GM12878 (cell line): Measurements from ENCODE around the gene GLG1. TPM values are rescaled to one million over a fixed set of nuclear protein-coding genes. Genes with fewer than 3 reads are reported as not detected.

Experiments used
- ATAC-seq: fragments of 200-7000 bp; cut with Tn5 transposase; 3 replicates; pipeline ENCODE4 v1.9.1; 2020; ENCODE audit warnings: mild to moderate bottlenecking, moderate library complexity
- BruUV-seq: library from RNA; stranded (reverse); fragments of 400-500 nt; replicated peaks from 2 replicates; lab custom pipeline; 2021; lab: Mats Ljungman, UMichigan
- CTCF ChIA-PET: fragments of 300-600 bp; sonication (Branson Sonifier 250); formaldehyde crosslinking; extraction: SDS; loops from one replicate; lab custom pipeline; 2021; ENCODE audit warnings: inconsistent platforms; lab: Yijun Ruan, JAX
- POLR2A ChIA-PET: fragments of 350-600 bp; formaldehyde crosslinking; extraction: SDS; loops from one replicate; lab custom pipeline; 2021; ENCODE audit warnings: inconsistent platforms; lab: Charles Lee
- RAD21 ChIA-PET: fragments of 300-600 bp; sonication (Branson Sonifier 250); formaldehyde crosslinking; loops from one replicate; lab custom pipeline; 2023; ENCODE audit warnings: antibody characterized with exemption; ENCODE audit not compliant: unreplicated experiment; lab: Charles Lee
- SMC1A ChIA-PET: fragments of 300-600 bp; sonication (Branson Sonifier 250); formaldehyde crosslinking; loops from one replicate; lab custom pipeline; 2023; ENCODE audit not compliant: unreplicated experiment, uncharacterized antibody; lab: Charles Lee
- DNase-seq: peaks from one replicate; pipeline ENCODE4 v3.0.0-alpha.2; 2011; ENCODE audit warnings: low read depth, low spot score
- FAIRE-seq: peaks from 3 replicates; lab custom pipeline; 2011; peaks lifted over from hg19 to GRCh38; lab: Jason Lieb, UNC
- H2AFZ ChIP-seq: 2 replicates; pipeline ENCODE4 v1.6.0; 2011; ENCODE audit warnings: low read depth, low read length, control low read depth; ENCODE audit not compliant: control insufficient read depth
- H3K27ac ChIP-seq: 2 replicates; pipeline ENCODE4 v1.5.1; 2011; ENCODE audit warnings: control low read depth; ENCODE audit not compliant: control insufficient read depth, insufficient read depth
- H3K27me3 ChIP-seq, 2 experiments: replicated peaks in 1 of 2; 2 replicates each; pipeline versions ENCODE4 v1.6.0 to v1.6.1; 2011; ENCODE audit warnings: low read length in 1 of 2; ENCODE audit not compliant: control insufficient read depth in 2 of 2, insufficient read depth in 2 of 2
- H3K36me3 ChIP-seq, 2 experiments: 2 replicates each; pipeline ENCODE4 v1.5.1; 2011; ENCODE audit warnings: low read length in 1 of 2; ENCODE audit not compliant: control insufficient read depth in 2 of 2, insufficient read depth in 2 of 2
- H3K4me1 ChIP-seq: 2 replicates; pipeline ENCODE4 v1.6.1; 2011; ENCODE audit warnings: mild to moderate bottlenecking, low read length, moderate library complexity, mixed read lengths; ENCODE audit not compliant: control insufficient read depth, insufficient read depth
- H3K4me2 ChIP-seq: 2 replicates; pipeline ENCODE4 v1.6.0; 2011; ENCODE audit warnings: control low read depth; ENCODE audit not compliant: control insufficient read depth, insufficient read depth
- H3K4me3 ChIP-seq: fragments of 200-600 bp; sonication (generic); 2 replicates; pipeline ENCODE4 v1.5.1; 2016
- H3K79me2 ChIP-seq: 2 replicates; pipeline ENCODE4 v1.6.0; 2011; ENCODE audit warnings: low read length; ENCODE audit not compliant: control insufficient read depth, insufficient read depth
- H3K9ac ChIP-seq: 2 replicates; pipeline ENCODE4 v1.8.0; 2011; ENCODE audit warnings: low read length, control low read depth, mixed read lengths; ENCODE audit not compliant: control insufficient read depth, insufficient read depth
- H3K9me3 ChIP-seq: replicated peaks from 3 replicates; pipeline ENCODE4 v1.5.1; 2011; ENCODE audit warnings: mild to moderate bottlenecking, low read length; ENCODE audit not compliant: control insufficient read depth, insufficient read depth
- H4K20me1 ChIP-seq: 2 replicates; pipeline ENCODE4 v1.6.0; 2011; ENCODE audit not compliant: control insufficient read depth, insufficient read depth
- ATF3 ChIP-seq: IDR thresholded peaks from 2 replicates; pipeline ENCODE4 v1.6.1; 2011; ENCODE audit warnings: low read depth, mild to moderate bottlenecking, low read length, moderate library complexity, borderline replicate concordance; ENCODE audit errors: extremely low read depth
- BCL3 ChIP-seq: IDR thresholded peaks from 2 replicates; pipeline ENCODE4 v1.6.1; 2011; ENCODE audit warnings: borderline replicate concordance, low read depth, mild to moderate bottlenecking, moderate library complexity, low read length; ENCODE audit not compliant: insufficient read depth, poor library complexity, severe bottlenecking
- CREM ChIP-seq: IDR thresholded peaks from 2 replicates; pipeline ENCODE4 v1.6.1; 2014; ENCODE audit warnings: antibody characterized with exemption, low read depth
- E2F4 ChIP-seq: IDR thresholded peaks from 2 replicates; pipeline ENCODE4 v1.6.1; 2012; ENCODE audit warnings: low read depth, low read length, improper control_type of control experiment
- E4F1 ChIP-seq: fragments of 450-650 bp; IDR thresholded peaks from 2 replicates; pipeline ENCODE4 v1.6.1; 2018; ENCODE audit warnings: borderline replicate concordance, mild to moderate bottlenecking; ENCODE audit not compliant: partially characterized antibody
- EP300 ChIP-seq, 2 experiments: fragments of 150-350 bp in 1 of 2; IDR thresholded peaks; 2 replicates each; pipeline ENCODE4 v1.6.1; 2011 to 2012; ENCODE audit warnings: low read depth in 2 of 2, low read length in 2 of 2, borderline replicate concordance in 1 of 2, improper control_type of control experiment in 1 of 2, inconsistent platforms in 1 of 2; ENCODE audit not compliant: control insufficient read depth in 1 of 2
- ESRRA ChIP-seq: IDR thresholded peaks from 2 replicates; pipeline ENCODE4 v1.6.1; 2012; ENCODE audit warnings: mild to moderate bottlenecking, low read length, improper control_type of control experiment
- KDM1A ChIP-seq: fragments of 200-600 bp; sonication (generic); IDR thresholded peaks from 2 replicates; pipeline ENCODE4 v1.6.1; 2016; ENCODE audit warnings: borderline replicate concordance
- PML ChIP-seq: IDR thresholded peaks from 2 replicates; pipeline ENCODE4 v1.6.1; 2012; ENCODE audit warnings: low read length, inconsistent platforms
- POLR2A ChIP-seq: IDR thresholded peaks from 2 replicates; pipeline ENCODE4 v1.6.1; 2011; ENCODE audit warnings: low read depth, mild to moderate bottlenecking, low read length
- RB1 ChIP-seq: fragments of 450-650 bp; formaldehyde crosslinking; IDR thresholded peaks from 2 replicates; pipeline ENCODE4 v1.6.1; 2017; ENCODE audit warnings: mild to moderate bottlenecking, borderline replicate concordance
- STAT1 ChIP-seq: fragments of 450-650 bp; conservative IDR thresholded peaks from 2 replicates; pipeline ENCODE4 v1.6.1; 2014; ENCODE audit warnings: antibody characterized with exemption, mild to moderate bottlenecking
- TCF12 ChIP-seq: IDR thresholded peaks from 2 replicates; pipeline ENCODE4 v1.6.1; 2011; ENCODE audit warnings: low read depth, mild to moderate bottlenecking, low read length
- ZBTB4 ChIP-seq: fragments of 450-650 bp; formaldehyde crosslinking; IDR thresholded peaks from 2 replicates; pipeline ENCODE4 v1.4.0; 2022; ENCODE audit warnings: mild to moderate bottlenecking, moderate library complexity
- WGBS: methylation state at CpG from one replicate; pipeline ENCODE4 v1.1.6; 2016; ENCODE audit warnings: low lambda C conversion rate; ENCODE audit not compliant: insufficient replicate concordance, insufficient coverage; ENCODE audit errors: missing lambda C conversion rate; 5-methylcytosine and 5-hydroxymethylcytosine counted together
- in situ Hi-C: fragments of 300-500 bp; cut with MboI; formaldehyde crosslinking; loops from 9 replicates; pipeline ENCODE4 v1.14.3; 2018; ENCODE audit warnings: mixed read lengths
- intact Hi-C: fragments of 100-400 bp; cut with micrococcal nuclease; formaldehyde crosslinking; loops from one replicate; pipeline ENCODE4 v1.14.2; 2022; ENCODE audit not compliant: unreplicated experiment
- polyA plus RNA-seq, 11 experiments: library from polyadenylated mRNA; depleted of rRNA in 4 of 11; unstranded in 6 of 11; stranded (reverse) in 5 of 11; fragments of >200 nt; fragmentation: Nextera tagmentation in 4 of 11; fragmentation: Illumina TruSeq in 1 of 11; extraction: Ambion mirVana in 4 of 11; extraction: Trizol in 1 of 11; gene quantifications; 1 replicate in 1 of 11; 2 replicates in 10 of 11; pipeline versions ENCODE4 v1.2.1 to v1.2.3, GENCODE V29; 2011 to 2016; ENCODE audit warnings: inconsistent platforms in 2 of 11, missing spikeins in 2 of 11, low read depth in 1 of 11
- total RNA-seq, 4 experiments: library from RNA; depleted of rRNA in 3 of 4; stranded (reverse); fragments of >200 nt in 3 of 4; fragmentation: Illumina TruSeq in 1 of 4; extraction: Trizol in 1 of 4; gene quantifications; 2 replicates each; pipeline versions ENCODE4 v1.2.1 to v1.2.3, GENCODE V29; 2013 to 2021

The GLG1 gene
- total and polyA plus RNA-seq, 10 of the 15 experiments (the other 5 are each of a cell fraction or from before 2014, with no cell fraction given), result 7.6 to 49.4 (median 28.2) TPM

GRCh38 chr16:74439685-74440084 is 167.2 kb downstream of the GLG1 start (continued):
- no peak for TF ChIP-seq ATF3
- TF ChIP-seq E4F1, result no peak
- no peak for TF ChIP-seq KDM1A
- TF ChIP-seq CREM, result no peak
- TF ChIP-seq PML, result no peak

GRCh38 chr16:74438492-74438979 is 168.4 kb downstream of the GLG1 start:
- ChIA-PET SMC1A (interaction anchor here (1.4 kb wide), 1 partner anchor 184 kb away, joined by 4 read pairs; no protein-coding TSS in a partner anchor), CTCF (interaction anchor here (0.6 to 1.1 kb wide), 2 partner anchors 130 to 212 kb away, joined by 3 read pairs; no protein-coding TSS in a partner anchor), POLR2A (interaction anchor here (0.6 kb wide), 1 partner anchor 133 kb away, joined by 3 read pairs; no protein-coding TSS in a partner anchor), RAD21 (no interaction called here)
- H3K27ac ChIP-seq, result no peak overlapping the region
- no peaks in the 10 kb centered on the region for H3K36me3 ChIP-seq
- H3K4me2 ChIP-seq, result no peak overlapping the region
- no peak overlapping the region for H3K9ac ChIP-seq
- H3K79me2 ChIP-seq, result no peaks in the 10 kb centered on the region
- DNase-seq (no peak), ATAC-seq (no peak), FAIRE-seq (no peak)
- no peak overlapping the region for H2AFZ ChIP-seq
- intact Hi-C loops, result no loop called here
- 88% methylated on average over 7 of the region's 7 CpGs for WGBS
- H3K4me1 ChIP-seq, result no peaks in the 10 kb centered on the region
- H3K9me3 ChIP-seq, result no peaks in the 10 kb centered on the region
- H3K4me3 ChIP-seq, result no peak overlapping the region
- in situ Hi-C loops, result loop anchor here (5.0 kb wide), 1 partner anchor 131 kb away; no protein-coding TSS in a partner anchor
- H3K27me3 ChIP-seq, result no peaks in the 10 kb centered on the region
- no TSS peak for BruUV-seq
- no peaks in the 10 kb centered on the region for H4K20me1 ChIP-seq
- TF ChIP-seq EP300 (IDR thresholded peaks at IDR 0.05; ENCODE audit: borderline replicate concordance in 1 of 2, control insufficient read depth in 1 of 2, low read depth in 2 of 2, low read length in 2 of 2), result no peak
- no peak for TF ChIP-seq ZBTB4 (CRISPR knock-in tag)
- TF ChIP-seq TCF12, result no peak
- no peak for TF ChIP-seq STAT1
- TF ChIP-seq E2F4, result no peak
- TF ChIP-seq ESRRA, result no peak
- no peak for TF ChIP-seq POLR2A
- TF ChIP-seq BCL3, result no peak
- no peak for TF ChIP-seq RB1
